Thymus (tissue), 11 donors: ENCODE measurements around the gene ZBTB16. TPM values are rescaled to one million over a fixed set of nuclear protein-coding genes. Genes with fewer than 3 reads are reported as not detected.

ENCODE experiments used
- DNase-seq, 9 donors: peaks; one replicate each; pipeline ENCODE4 v3.0.0-alpha.2; 2013; ENCODE audit warnings: low spot score in 9 of 9, low read depth in 6 of 9, missing footprints in 1 of 9
- H3K27ac ChIP-seq, 2 donors: one replicate each; pipeline ENCODE4 v1.5.1; 2013; ENCODE audit warnings: control low read depth in 1 of 2, low read depth in 1 of 2, low read length in 1 of 2, mild to moderate bottlenecking in 1 of 2, moderate library complexity in 1 of 2
- H3K27me3 ChIP-seq, 2 donors: one replicate each; pipeline ENCODE4 v1.5.1; 2013; ENCODE audit warnings: low read length in 1 of 2; ENCODE audit not compliant: control insufficient read depth in 2 of 2, insufficient read depth in 1 of 2
- H3K36me3 ChIP-seq, 2 donors: one replicate each; pipeline ENCODE4 v1.5.1; 2013; ENCODE audit warnings: low read length in 1 of 2, mild to moderate bottlenecking in 1 of 2, moderate library complexity in 1 of 2; ENCODE audit not compliant: control insufficient read depth in 2 of 2, insufficient read depth in 2 of 2
- H3K4me1 ChIP-seq, 2 donors: one replicate each; pipeline ENCODE4 v1.5.1; 2013; ENCODE audit warnings: low read length in 2 of 2; ENCODE audit not compliant: control insufficient read depth in 2 of 2, insufficient read depth in 2 of 2
- H3K4me3 ChIP-seq, 2 donors: one replicate each; pipeline ENCODE4 v1.5.1; 2013; ENCODE audit warnings: low read length in 2 of 2, control low read depth in 1 of 2, mild to moderate bottlenecking in 1 of 2
- H3K9me3 ChIP-seq, 2 donors: one replicate each; pipeline ENCODE4 v1.5.1; 2013; ENCODE audit warnings: low read length in 1 of 2, mild to moderate bottlenecking in 1 of 2; ENCODE audit not compliant: control insufficient read depth in 2 of 2, insufficient read depth in 1 of 2
- WGBS: extraction: QIAGEN DNeasy Blood & Tissue Kit; methylation state at CpG from one replicate; pipeline ENCODE4 v1.1.7; 2013; 5-methylcytosine and 5-hydroxymethylcytosine counted together
- polyA plus RNA-seq: library from polyadenylated mRNA; stranded (reverse); fragments of 200-250 nt; gene quantifications from one replicate; pipeline ENCODE4 v1.2.3, GENCODE V29; 2013
- total RNA-seq: library from RNA; stranded (reverse); fragments of 120-200 nt; gene quantifications from one replicate; pipeline ENCODE4 v1.2.4, GENCODE V29; 2013
- donor health status: healthy.

ZBTB16 gene
- total and polyA plus RNA-seq, 2 donors: 5.7 to 21.5 TPM

DNA sequence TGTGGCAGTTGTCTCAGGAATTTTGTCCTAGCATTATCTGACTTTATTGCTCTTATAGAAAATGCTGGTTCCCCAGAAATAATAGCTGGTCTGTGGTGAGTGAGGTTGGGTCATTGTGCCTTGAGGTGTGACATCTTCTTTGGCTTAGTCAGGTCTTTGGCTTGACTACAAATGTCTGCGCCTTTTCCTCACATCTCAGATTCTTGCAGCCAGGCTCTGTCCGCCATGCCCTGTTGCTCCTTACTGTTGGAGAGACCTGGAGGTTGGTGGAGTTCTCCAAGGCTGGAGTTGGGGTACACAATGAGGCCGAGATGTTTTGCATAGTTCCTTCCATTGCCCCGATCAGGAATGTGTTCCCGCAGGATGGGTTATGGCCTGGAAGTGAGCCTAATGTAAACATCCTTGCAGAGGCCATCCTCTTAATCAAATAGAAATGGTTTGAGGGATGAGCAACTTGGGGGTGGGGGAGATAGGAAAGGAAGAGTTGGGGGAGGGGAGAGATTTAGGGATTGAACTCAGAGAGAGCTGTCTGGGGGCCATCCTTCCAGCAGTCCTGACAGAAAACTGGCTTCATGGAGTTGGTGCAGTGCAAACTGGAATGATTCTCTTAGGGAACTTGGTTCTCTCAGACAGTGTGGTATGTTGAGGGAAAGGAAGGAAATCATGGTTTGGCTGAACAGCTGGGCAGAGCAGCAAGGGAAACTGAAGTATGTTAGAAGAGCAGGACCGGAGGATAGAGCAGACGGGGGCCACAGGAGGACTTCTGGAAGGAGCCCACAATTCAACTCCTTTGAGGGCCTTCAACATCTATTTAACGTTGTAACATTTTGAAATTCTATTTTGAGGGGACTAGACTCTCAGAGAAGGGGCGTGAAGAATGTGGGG is 49.9 kb downstream of the ZBTB16 start:
- Histone ChIP-seq H3K27me3 (peaks cover 7 to 19% of the 10 kb centered on the region in 2 donors), H3K27ac (no peak overlapping the region), H3K36me3 (no peaks in the 10 kb centered on the region), H3K4me3 (no peak overlapping the region), H3K4me1 (peaks cover 10 to 67% of the 10 kb centered on the region in 2 donors), H3K9me3 (no peaks in the 10 kb centered on the region)
- DNase-seq: no peak
- 68% methylated on average over 9 of the region's 9 CpGs for WGBS

- Histone ChIP-seq H3K27ac (no peak overlapping the region), H3K27me3 (peaks cover 7 to 17% of the 10 kb centered on the region in 2 donors), H3K4me1 (peaks cover 4 to 61% of the 10 kb centered on the region in 2 donors), H3K9me3 (no peaks in the 10 kb centered on the region), H3K36me3 (no peaks in the 10 kb centered on the region), H3K4me3 (no peak overlapping the region)
- DNase-seq: no peak
- WGBS: 95% methylated on average over 6 of the region's 6 CpGs
Measured at GRCh38 chr11:114110123-114110522, 50.6 kb downstream of the ZBTB16 start.

DNA sequence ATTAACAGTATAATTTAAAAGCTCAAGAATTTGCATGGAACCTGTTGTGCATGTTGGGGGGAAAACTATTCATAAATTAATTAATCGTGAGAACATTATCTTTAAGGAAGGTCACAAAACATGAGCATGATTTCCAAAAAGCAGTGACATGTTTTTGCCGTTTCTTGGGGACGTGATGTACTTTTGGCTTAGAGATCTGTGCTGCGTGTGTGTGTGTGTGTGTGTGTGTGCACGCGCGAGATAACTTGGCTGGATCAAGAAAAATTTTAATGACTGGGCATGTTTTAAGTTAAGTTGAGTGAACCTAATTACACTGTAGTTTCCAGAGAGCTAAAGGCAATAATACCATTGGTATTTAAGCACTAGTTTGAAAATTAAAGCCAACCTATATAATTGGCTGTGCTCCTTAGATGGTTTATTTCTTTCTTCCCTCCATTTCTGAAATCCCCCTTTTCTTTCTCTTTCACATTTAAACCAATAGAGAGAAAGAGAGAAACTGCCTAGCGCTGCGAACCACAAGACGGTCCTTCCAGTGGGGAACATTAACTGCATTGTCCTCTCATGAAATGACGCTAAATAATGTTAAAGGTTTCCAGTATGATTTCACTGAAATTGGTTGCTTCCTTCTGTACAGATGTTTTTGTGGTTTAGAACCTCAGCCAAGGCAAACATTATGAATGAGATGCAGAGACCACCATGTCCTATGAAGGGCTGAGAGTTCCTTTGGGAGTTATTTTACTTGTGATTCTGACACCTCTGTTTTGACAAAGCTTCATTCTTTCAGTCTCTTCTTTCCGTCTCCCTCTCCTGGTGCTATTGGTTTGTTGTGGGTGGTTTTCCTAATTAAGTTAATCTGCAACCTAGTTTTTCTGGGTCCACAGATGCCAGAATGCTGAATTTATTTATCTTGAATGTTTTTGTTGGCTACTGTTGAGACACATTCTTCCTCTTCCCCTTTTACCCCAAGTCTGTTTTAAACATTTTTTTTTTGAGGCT is 51.7 kb downstream of the ZBTB16 start:
- H3K4me3 ChIP-seq: no peak overlapping the region
- H3K27ac ChIP-seq: peak overlapping the region in 1 of 2 donors; percentile 52
- H3K4me1 ChIP-seq: peaks cover 4 to 58% of the 10 kb centered on the region in 2 donors
- DNase-seq: no peak
- H3K36me3 ChIP-seq: no peaks in the 10 kb centered on the region
- H3K27me3 ChIP-seq: peaks cover 7 to 15% of the 10 kb centered on the region in 2 donors
- no peaks in the 10 kb centered on the region for H3K9me3 ChIP-seq
- WGBS: 49% methylated on average over 12 of the region's 12 CpGs

DNA sequence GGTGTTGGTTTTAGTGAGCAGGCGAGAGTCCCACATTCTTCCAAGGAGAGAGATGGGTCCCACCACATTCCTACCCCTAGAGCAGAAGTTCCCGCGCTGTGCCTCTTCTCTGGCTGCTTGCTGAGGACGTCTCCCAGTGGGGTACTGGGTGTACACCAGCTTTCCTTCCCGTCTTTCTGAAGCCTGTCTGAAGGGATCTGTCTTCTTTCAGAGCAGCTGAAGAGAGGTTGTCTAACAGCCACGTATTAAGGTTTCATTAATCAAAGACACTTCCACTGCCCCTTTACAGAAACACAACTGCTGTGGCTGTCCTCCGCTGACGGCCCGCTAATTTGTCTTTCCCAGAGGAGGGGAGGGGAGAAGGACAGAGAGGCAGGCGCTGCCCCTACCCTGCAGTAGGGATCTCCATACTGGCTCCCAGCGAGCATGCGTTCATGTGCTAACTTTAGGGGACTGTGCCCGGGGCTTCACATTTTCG is 56.0 kb downstream of the ZBTB16 start:
- no peak for DNase-seq
- H3K4me1 ChIP-seq: peaks cover 2 to 32% of the 10 kb centered on the region in 2 donors
- no peaks in the 10 kb centered on the region for H3K9me3 ChIP-seq
- H3K4me3 ChIP-seq: no peak overlapping the region
- H3K36me3 ChIP-seq: no peaks in the 10 kb centered on the region
- H3K27me3 ChIP-seq: peaks cover 3 to 4% of the 10 kb centered on the region in 2 donors
- no peak overlapping the region for H3K27ac ChIP-seq
- 95% methylated on average over 14 of the region's 14 CpGs for WGBS

GRCh38 chr11:114116357-114116756 is 56.8 kb downstream of the ZBTB16 start:
- no peak for DNase-seq

GRCh38 chr11:114116800-114117199 is 57.3 kb downstream of the ZBTB16 start:
- Histone ChIP-seq H3K4me3 (no peak overlapping the region), H3K4me1 (peaks cover under 1 to 29% of the 10 kb centered on the region in 2 donors), H3K36me3 (no peaks in the 10 kb centered on the region), H3K27ac (no peak overlapping the region), H3K9me3 (no peaks in the 10 kb centered on the region), H3K27me3 (peaks cover 3 to 4% of the 10 kb centered on the region in 2 donors)
- 95% methylated on average over 3 of the region's 3 CpGs for WGBS
- no peak for DNase-seq

More at GRCh38 chr11:114116357-114116756, 56.8 kb downstream of the ZBTB16 start:
- Histone ChIP-seq H3K4me1 (peaks cover 0 to 29% of the 10 kb centered on the region in 2 donors), H3K36me3 (no peaks in the 10 kb centered on the region), H3K27ac (no peak overlapping the region), H3K9me3 (no peaks in the 10 kb centered on the region), H3K27me3 (peaks cover 3 to 4% of the 10 kb centered on the region in 2 donors), H3K4me3 (no peak overlapping the region)
- WGBS: 99% methylated on average over 5 of the region's 5 CpGs

GRCh38 chr11:114120606-114121005 is 61.1 kb downstream of the ZBTB16 start:
- Histone ChIP-seq H3K9me3 (no peaks in the 10 kb centered on the region), H3K36me3 (no peaks in the 10 kb centered on the region), H3K4me1 (peaks cover 2 to 28% of the 10 kb centered on the region in 2 donors), H3K4me3 (no peak overlapping the region), H3K27ac (no peak overlapping the region), H3K27me3 (peaks cover 0 to 2% of the 10 kb centered on the region in 2 donors)
- 97% methylated on average over 8 of the region's 8 CpGs for WGBS
- DNase-seq: no peak

- 97% methylated on average over 6 of the region's 6 CpGs for WGBS
- Histone ChIP-seq H3K4me1 (peaks cover 2 to 25% of the 10 kb centered on the region in 2 donors), H3K27ac (no peak overlapping the region), H3K36me3 (no peaks in the 10 kb centered on the region), H3K27me3 (no peaks in the 10 kb centered on the region), H3K4me3 (no peak overlapping the region), H3K9me3 (no peaks in the 10 kb centered on the region)
- no peak for DNase-seq
Measured at GRCh38 chr11:114121138-114121537, 61.6 kb downstream of the ZBTB16 start.
